Measurements from ENCODE around the gene PAX8. TPM values are rescaled to one million over a fixed set of nuclear protein-coding genes. Genes with fewer than 3 reads are reported as not detected.

Gene PAX8
- total and polyA plus RNA-seq, 3 experiments from 2014 or later: 0.97 to 2.3 (median 2.3) TPM

- H3K27me3 Mint-ChIP-seq: peaks cover 40 to 50% of the 10 kb centered on the region in 2 donors
- H3K27ac Mint-ChIP-seq: no peak overlapping the region
- no peak overlapping the region for H3K27ac ChIP-seq (ENCODE audit: low read depth, low read length)
- DNase-seq: no peak
- H3K9me3 Mint-ChIP-seq: no peaks in the 10 kb centered on the region
- POLR2A ChIA-PET: no interaction called here
- H3K36me3 Mint-ChIP-seq: peaks cover 0 to 6% (median 0%) of the 10 kb centered on the region in 3 donors
- CTCF ChIA-PET: interaction anchor here (1.3 kb wide), 1 partner anchor 117 kb away, joined by 3 read pairs; no protein-coding TSS in a partner anchor
- peaks cover 49% of the 10 kb centered on the region for H3K27me3 ChIP-seq (ENCODE audit: insufficient read depth, low read length, poor library complexity, severe bottlenecking)
- H3K4me1 Mint-ChIP-seq: peaks cover 14 to 32% (median 17%) of the 10 kb centered on the region in 3 donors
- H3K9me3 ChIP-seq (ENCODE audit: low read length): no peaks in the 10 kb centered on the region
- H3K36me3 ChIP-seq (ENCODE audit: insufficient read depth, low read length): no peaks in the 10 kb centered on the region
- peak overlapping the region in 1 of 7 donors; percentile 32 for H3K4me3 Mint-ChIP-seq
- H3K4me3 ChIP-seq (ENCODE audit: low read length): no peak overlapping the region
- H3K4me1 ChIP-seq (ENCODE audit: insufficient read depth, low read length): peaks cover 30% of the 10 kb centered on the region
Observed at GRCh38 chr2:113272477-113272876, 6.2 kb downstream of the PAX8 start.

DNA sequence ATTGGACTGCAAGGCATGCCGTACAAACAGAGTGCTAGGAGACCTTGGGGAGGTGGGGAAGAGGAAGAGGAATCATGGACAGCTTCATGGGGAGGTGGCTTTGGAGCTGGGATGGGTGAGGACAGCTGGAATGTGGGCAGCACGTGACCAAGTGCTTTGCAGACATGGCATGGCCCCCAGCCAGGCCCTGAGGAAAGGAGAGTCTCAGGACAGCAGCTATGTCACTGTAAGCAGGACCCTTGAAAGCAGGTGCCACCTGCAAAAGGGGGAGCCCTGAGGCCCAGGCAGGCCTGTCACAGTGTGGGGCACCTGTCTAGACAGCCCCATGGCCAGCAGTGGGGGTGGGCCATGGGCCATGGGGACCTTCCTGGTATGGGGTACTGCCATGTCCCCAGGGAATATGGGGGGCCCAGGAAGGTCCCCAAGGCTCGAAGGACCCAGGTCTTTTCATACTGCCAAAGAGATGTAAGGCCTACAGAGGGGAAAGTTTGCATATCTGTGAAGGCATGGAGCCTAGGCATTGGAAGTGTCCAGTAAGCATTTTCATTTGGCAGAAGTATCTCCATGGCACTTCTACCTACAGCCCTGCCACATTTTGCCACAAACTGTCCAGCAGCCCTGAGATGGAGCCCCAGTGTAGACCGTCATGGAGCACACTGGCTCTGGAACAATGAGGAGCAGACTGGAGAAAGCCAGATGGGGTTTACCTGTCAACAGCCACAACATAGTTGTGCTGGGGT is 9.9 kb downstream of the PAX8 start:
- Mint-ChIP-seq H3K27ac (peak overlapping the region in 1 of 8 donors; percentile 5), H3K27me3 (peaks cover 13% of the 10 kb centered on the region in 2 donors), H3K4me3 (no peak overlapping the region), H3K9me3 (no peaks in the 10 kb centered on the region), H3K4me1 (peaks cover 6 to 10% (median 8%) of the 10 kb centered on the region in 3 donors), H3K36me3 (peaks cover 0 to 35% (median 0%) of the 10 kb centered on the region in 3 donors)
- Histone ChIP-seq H3K27me3 (ENCODE audit: insufficient read depth, low read length, poor library complexity, severe bottlenecking) (peaks cover 17% of the 10 kb centered on the region), H3K27ac (ENCODE audit: low read depth, low read length) (no peak overlapping the region), H3K9me3 (ENCODE audit: low read length) (no peaks in the 10 kb centered on the region), H3K4me1 (ENCODE audit: insufficient read depth, low read length) (peaks cover 10% of the 10 kb centered on the region), H3K36me3 (ENCODE audit: insufficient read depth, low read length) (no peaks in the 10 kb centered on the region), H3K4me3 (ENCODE audit: low read length) (no peak overlapping the region)
- ChIA-PET CTCF (interaction anchor here (1.2 to 2.4 kb wide), 2 partner anchors 19 kb away, joined by 4 to 6 read pairs; no protein-coding TSS in a partner anchor), POLR2A (no interaction called here)
- DNase-seq: no peak

- DNase-seq: no peak
- H3K27ac ChIP-seq (ENCODE audit: low read depth, low read length): no peak overlapping the region
- Mint-ChIP-seq H3K4me1 (no peaks in the 10 kb centered on the region), H3K27ac (no peak overlapping the region), H3K9me3 (no peaks in the 10 kb centered on the region), H3K36me3 (peaks cover 0 to 42% (median 0%) of the 10 kb centered on the region in 3 donors), H3K4me3 (no peak overlapping the region), H3K27me3 (peaks cover 0 to 9% of the 10 kb centered on the region in 2 donors)
- no peaks in the 10 kb centered on the region for H3K9me3 ChIP-seq (ENCODE audit: low read length)
- H3K36me3 ChIP-seq (ENCODE audit: insufficient read depth, low read length): no peaks in the 10 kb centered on the region
- ChIA-PET CTCF (interaction anchor here (1.6 kb wide), 1 partner anchor 68 kb away, joined by 4 read pairs; no protein-coding TSS in a partner anchor), POLR2A (no interaction called here)
- no peak overlapping the region for H3K4me3 ChIP-seq (ENCODE audit: low read length)
- no peaks in the 10 kb centered on the region for H3K27me3 ChIP-seq (ENCODE audit: insufficient read depth, low read length, poor library complexity, severe bottlenecking)
- H3K4me1 ChIP-seq (ENCODE audit: insufficient read depth, low read length): no peaks in the 10 kb centered on the region
Observed at GRCh38 chr2:113266431-113266830, 12.3 kb downstream of the PAX8 start.

GRCh38 chr2:113264713-113265403 is 13.9 kb downstream of the PAX8 start:
- Mint-ChIP-seq H3K9me3 (no peaks in the 10 kb centered on the region), H3K4me3 (no peak overlapping the region), H3K36me3 (peaks cover 0 to 46% (median 0%) of the 10 kb centered on the region in 3 donors), H3K27me3 (peaks cover 0 to 6% of the 10 kb centered on the region in 2 donors), H3K4me1 (peaks cover 0 to 3% (median 0%) of the 10 kb centered on the region in 3 donors), H3K27ac (no peak overlapping the region)
- CTCF ChIA-PET: no interaction called here
- Histone ChIP-seq H3K27ac (ENCODE audit: low read depth, low read length) (no peak overlapping the region), H3K9me3 (ENCODE audit: low read length) (no peaks in the 10 kb centered on the region), H3K36me3 (ENCODE audit: insufficient read depth, low read length) (no peaks in the 10 kb centered on the region), H3K4me3 (ENCODE audit: low read length) (no peak overlapping the region), H3K4me1 (ENCODE audit: insufficient read depth, low read length) (no peaks in the 10 kb centered on the region), H3K27me3 (ENCODE audit: insufficient read depth, low read length, poor library complexity, severe bottlenecking) (no peaks in the 10 kb centered on the region)
- DNase-seq: no peak
- POLR2A ChIA-PET: no interaction called here

DNA sequence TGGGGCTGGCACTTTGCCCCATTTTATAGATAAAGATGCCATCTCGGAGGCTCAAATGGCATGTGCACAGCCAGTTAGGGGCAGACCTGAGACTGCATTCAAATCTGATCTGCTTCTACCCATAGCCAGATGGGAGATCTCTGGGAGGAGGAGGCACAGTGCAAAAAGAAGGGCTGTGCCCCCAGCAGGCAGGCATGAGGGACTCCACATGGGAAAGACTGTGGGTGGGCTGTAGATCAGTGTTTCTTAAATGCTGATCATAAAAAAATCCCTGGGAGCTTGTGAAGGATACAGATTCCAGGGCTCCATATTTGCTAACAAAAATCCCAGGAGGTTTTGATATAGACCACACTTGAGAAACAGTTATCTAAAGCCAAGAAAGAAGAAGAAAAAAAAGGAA is 15.2 kb downstream of the PAX8 start:
- POLR2A ChIA-PET: no interaction called here
- H3K9me3 ChIP-seq (ENCODE audit: low read length): no peaks in the 10 kb centered on the region
- peak overlapping the region in 1 of 8 donors; percentile 14 for H3K27ac Mint-ChIP-seq
- H3K9me3 Mint-ChIP-seq: no peaks in the 10 kb centered on the region
- H3K4me1 Mint-ChIP-seq: peaks cover under 1 to 3% (median 1%) of the 10 kb centered on the region in 3 donors
- H3K27ac ChIP-seq (ENCODE audit: low read depth, low read length): no peak overlapping the region
- no peaks in the 10 kb centered on the region for H3K4me1 ChIP-seq (ENCODE audit: insufficient read depth, low read length)
- H3K4me3 Mint-ChIP-seq: no peak overlapping the region
- no peaks in the 10 kb centered on the region for H3K36me3 ChIP-seq (ENCODE audit: insufficient read depth, low read length)
- peaks cover 0 to 41% (median 0%) of the 10 kb centered on the region in 3 donors for H3K36me3 Mint-ChIP-seq
- no peak for DNase-seq
- H3K27me3 Mint-ChIP-seq: peaks cover 0 to 6% of the 10 kb centered on the region in 2 donors
- no peak overlapping the region for H3K4me3 ChIP-seq (ENCODE audit: low read length)
- no peaks in the 10 kb centered on the region for H3K27me3 ChIP-seq (ENCODE audit: insufficient read depth, low read length, poor library complexity, severe bottlenecking)
- CTCF ChIA-PET: no interaction called here

GRCh38 chr2:113260991-113261390 is 17.7 kb downstream of the PAX8 start:
- POLR2A ChIA-PET: no interaction called here

GRCh38 chr2:113258471-113259147 is 20.1 kb downstream of the PAX8 start:
- POLR2A ChIA-PET: no interaction called here
- H3K4me3 ChIP-seq (ENCODE audit: low read length): no peak overlapping the region
- CTCF ChIA-PET: interaction anchor here (1.2 to 1.7 kb wide), 3 partner anchors 10 to 111 kb away, joined by 3 to 7 read pairs (median 7); no protein-coding TSS in a partner anchor
- peaks cover 36% of the 10 kb centered on the region for H3K4me1 ChIP-seq (ENCODE audit: insufficient read depth, low read length)
- peaks cover 0 to 21% (median 0%) of the 10 kb centered on the region in 3 donors for H3K36me3 Mint-ChIP-seq
- no peaks in the 10 kb centered on the region for H3K36me3 ChIP-seq (ENCODE audit: insufficient read depth, low read length)
- no peaks in the 10 kb centered on the region for H3K9me3 Mint-ChIP-seq
- DNase-seq: no peak
- no peak overlapping the region for H3K27ac ChIP-seq (ENCODE audit: low read depth, low read length)
- H3K4me1 Mint-ChIP-seq: peaks cover 26 to 45% (median 28%) of the 10 kb centered on the region in 3 donors
- H3K4me3 Mint-ChIP-seq: no peak overlapping the region
- no peaks in the 10 kb centered on the region for H3K27me3 ChIP-seq (ENCODE audit: insufficient read depth, low read length, poor library complexity, severe bottlenecking)
- peaks cover 0 to 5% of the 10 kb centered on the region in 2 donors for H3K27me3 Mint-ChIP-seq
- H3K27ac Mint-ChIP-seq: no peak overlapping the region
- no peaks in the 10 kb centered on the region for H3K9me3 ChIP-seq (ENCODE audit: low read length)

More at GRCh38 chr2:113260991-113261390, 17.7 kb downstream of the PAX8 start:
- Histone ChIP-seq H3K36me3 (ENCODE audit: insufficient read depth, low read length) (no peaks in the 10 kb centered on the region), H3K9me3 (ENCODE audit: low read length) (no peaks in the 10 kb centered on the region), H3K27me3 (ENCODE audit: insufficient read depth, low read length, poor library complexity, severe bottlenecking) (no peaks in the 10 kb centered on the region), H3K4me1 (ENCODE audit: insufficient read depth, low read length) (peaks cover 14% of the 10 kb centered on the region), H3K27ac (ENCODE audit: low read depth, low read length) (no peak overlapping the region), H3K4me3 (ENCODE audit: low read length) (no peak overlapping the region)
- H3K27me3 Mint-ChIP-seq: peaks cover 0 to 8% of the 10 kb centered on the region in 2 donors
- no peak for DNase-seq
- CTCF ChIA-PET: interaction anchor here (1.3 kb wide), 1 partner anchor 57 kb away, joined by 3 read pairs; no protein-coding TSS in a partner anchor
- H3K36me3 Mint-ChIP-seq: peaks cover 0 to 32% (median 0%) of the 10 kb centered on the region in 3 donors
- H3K4me3 Mint-ChIP-seq: no peak overlapping the region
- H3K9me3 Mint-ChIP-seq: no peaks in the 10 kb centered on the region
- peak overlapping the region in 1 of 8 donors; percentile 9 for H3K27ac Mint-ChIP-seq
- peaks cover 7 to 23% (median 8%) of the 10 kb centered on the region in 3 donors for H3K4me1 Mint-ChIP-seq
